Lung (tissue), 12 donors: Measurements from ENCODE around the gene IPO4. TPM values are rescaled to one million over a fixed set of nuclear protein-coding genes. Genes with fewer than 3 reads are reported as not detected.

Experiments used
- ATAC-seq: fragments of 200-7000 bp; cut with Tn5 transposase; one replicate; pipeline ENCODE4 v1.9.1; 2020; ENCODE audit warnings: moderate number of reproducible peaks; ENCODE audit not compliant: insufficient read depth, low FRiP score
- DNase-seq, 3 donors: peaks; one replicate each; pipeline ENCODE4 v3.0.0-alpha.2; 2013 to 2017
- H3K27ac ChIP-seq, 2 donors: one replicate each; pipeline ENCODE4 v1.5.1; 2013; ENCODE audit warnings: mild to moderate bottlenecking in 2 of 2, moderate library complexity in 2 of 2, control low read depth in 1 of 2, inconsistent platforms in 1 of 2, low read depth in 1 of 2, low read length in 1 of 2
- H3K27me3 ChIP-seq, 3 donors: one replicate each; pipeline ENCODE4 v1.5.1; 2013; ENCODE audit warnings: low read length in 2 of 3; ENCODE audit not compliant: control insufficient read depth in 3 of 3, insufficient read depth in 3 of 3
- H3K36me3 ChIP-seq, 4 donors: one replicate each; pipeline ENCODE4 v1.5.1; 2013; ENCODE audit warnings: low read length in 4 of 4, mild to moderate bottlenecking in 1 of 4, moderate library complexity in 1 of 4; ENCODE audit not compliant: control insufficient read depth in 4 of 4, insufficient read depth in 4 of 4
- H3K4me1 ChIP-seq, 5 donors: one replicate each; pipeline ENCODE4 v1.5.1; 2013; ENCODE audit warnings: low read length in 5 of 5, mild to moderate bottlenecking in 2 of 5, moderate library complexity in 1 of 5; ENCODE audit not compliant: control insufficient read depth in 5 of 5, insufficient read depth in 5 of 5
- H3K4me3 ChIP-seq: one replicate; pipeline ENCODE4 v1.5.1; 2013; ENCODE audit warnings: mild to moderate bottlenecking, control low read depth, moderate library complexity
- H3K9ac ChIP-seq, 2 donors: one replicate each; pipeline ENCODE4 v1.5.1; 2013; ENCODE audit warnings: low read length in 2 of 2, control low read depth in 1 of 2; ENCODE audit not compliant: insufficient read depth in 1 of 2
- H3K9me3 ChIP-seq, 4 donors: one replicate each; pipeline ENCODE4 v1.5.1; 2013; ENCODE audit warnings: low read length in 3 of 4, mild to moderate bottlenecking in 1 of 4, moderate library complexity in 1 of 4; ENCODE audit not compliant: control insufficient read depth in 4 of 4, insufficient read depth in 3 of 4
- WGBS, 2 donors: extraction: QIAGEN DNeasy Blood & Tissue Kit; methylation state at CpG; one replicate each; pipeline ENCODE4 v1.1.7; 2013; 5-methylcytosine and 5-hydroxymethylcytosine counted together
- polyA plus RNA-seq, 2 donors: library from polyadenylated mRNA; stranded (reverse); fragments of 200-250 nt; gene quantifications; one replicate each; pipeline ENCODE4 v1.2.1, GENCODE V29; 2013
- total RNA-seq, 2 donors: library from RNA; depleted of rRNA in 1 of 2; stranded (reverse); fragments of >200 nt in 1 of 2; gene quantifications; one replicate each; pipeline ENCODE4 v1.2.1, GENCODE V29; 2014 to 2021
- TF ChIP-seq, protein P1 (sequence below): IDR thresholded peaks from 2 replicates; pipeline ENCODE4 v1.5.1; 2012; ENCODE audit warnings: mild to moderate bottlenecking; ENCODE audit errors: control extremely low read depth, extremely low read depth
- donor health status: control.
- donor health status: control.
- donor health status: Bipolar disorder and iron deficiency.
- donor health status: healthy.
- donor health status: DM: yes; HTN: yes; CAD: no.

Gene IPO4
- total and polyA plus RNA-seq, 4 donors, result 13.0 to 78.9 (median 28.4) TPM

DNA sequence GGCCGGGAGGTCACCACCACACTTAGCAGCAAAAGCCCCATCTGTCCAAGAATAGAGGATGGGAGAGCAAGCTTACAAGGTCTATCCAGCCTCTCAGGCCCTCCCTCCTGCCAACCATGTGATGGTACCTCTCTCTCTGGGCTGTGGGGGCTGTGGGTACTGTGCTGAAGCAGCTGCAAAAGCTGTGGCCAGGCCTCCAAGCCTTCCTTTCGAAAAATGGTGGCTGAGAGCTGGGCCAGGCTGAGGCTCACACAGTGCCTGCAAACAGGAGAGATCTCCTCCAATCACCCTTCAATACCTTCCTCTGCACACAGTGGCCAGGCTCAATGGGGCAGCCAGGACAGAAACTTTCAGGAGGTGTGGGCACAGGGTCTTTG lies 1.1 kb downstream of the IPO4 start:
- Histone ChIP-seq H3K27ac (no peak overlapping the region), H3K27me3 (no peaks in the 10 kb centered on the region), H3K4me3 (peak overlapping the region; percentile 69), H3K9me3 (no peaks in the 10 kb centered on the region), H3K36me3 (peaks cover 24 to 45% (median 30%) of the 10 kb centered on the region in 4 donors), H3K9ac (peak overlapping the region in 1 of 2 donors; percentile 51), H3K4me1 (peaks cover 0 to 8% (median 5%) of the 10 kb centered on the region in 5 donors)
- ATAC-seq (no peak), DNase-seq (no peak)
- WGBS, 2 donors, result 90 to 96% methylated on average over 2 of the region's 2 CpGs
- TF ChIP-seq, protein P1, sequence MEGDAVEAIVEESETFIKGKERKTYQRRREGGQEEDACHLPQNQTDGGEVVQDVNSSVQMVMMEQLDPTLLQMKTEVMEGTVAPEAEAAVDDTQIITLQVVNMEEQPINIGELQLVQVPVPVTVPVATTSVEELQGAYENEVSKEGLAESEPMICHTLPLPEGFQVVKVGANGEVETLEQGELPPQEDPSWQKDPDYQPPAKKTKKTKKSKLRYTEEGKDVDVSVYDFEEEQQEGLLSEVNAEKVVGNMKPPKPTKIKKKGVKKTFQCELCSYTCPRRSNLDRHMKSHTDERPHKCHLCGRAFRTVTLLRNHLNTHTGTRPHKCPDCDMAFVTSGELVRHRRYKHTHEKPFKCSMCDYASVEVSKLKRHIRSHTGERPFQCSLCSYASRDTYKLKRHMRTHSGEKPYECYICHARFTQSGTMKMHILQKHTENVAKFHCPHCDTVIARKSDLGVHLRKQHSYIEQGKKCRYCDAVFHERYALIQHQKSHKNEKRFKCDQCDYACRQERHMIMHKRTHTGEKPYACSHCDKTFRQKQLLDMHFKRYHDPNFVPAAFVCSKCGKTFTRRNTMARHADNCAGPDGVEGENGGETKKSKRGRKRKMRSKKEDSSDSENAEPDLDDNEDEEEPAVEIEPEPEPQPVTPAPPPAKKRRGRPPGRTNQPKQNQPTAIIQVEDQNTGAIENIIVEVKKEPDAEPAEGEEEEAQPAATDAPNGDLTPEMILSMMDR, result no peak

DNA sequence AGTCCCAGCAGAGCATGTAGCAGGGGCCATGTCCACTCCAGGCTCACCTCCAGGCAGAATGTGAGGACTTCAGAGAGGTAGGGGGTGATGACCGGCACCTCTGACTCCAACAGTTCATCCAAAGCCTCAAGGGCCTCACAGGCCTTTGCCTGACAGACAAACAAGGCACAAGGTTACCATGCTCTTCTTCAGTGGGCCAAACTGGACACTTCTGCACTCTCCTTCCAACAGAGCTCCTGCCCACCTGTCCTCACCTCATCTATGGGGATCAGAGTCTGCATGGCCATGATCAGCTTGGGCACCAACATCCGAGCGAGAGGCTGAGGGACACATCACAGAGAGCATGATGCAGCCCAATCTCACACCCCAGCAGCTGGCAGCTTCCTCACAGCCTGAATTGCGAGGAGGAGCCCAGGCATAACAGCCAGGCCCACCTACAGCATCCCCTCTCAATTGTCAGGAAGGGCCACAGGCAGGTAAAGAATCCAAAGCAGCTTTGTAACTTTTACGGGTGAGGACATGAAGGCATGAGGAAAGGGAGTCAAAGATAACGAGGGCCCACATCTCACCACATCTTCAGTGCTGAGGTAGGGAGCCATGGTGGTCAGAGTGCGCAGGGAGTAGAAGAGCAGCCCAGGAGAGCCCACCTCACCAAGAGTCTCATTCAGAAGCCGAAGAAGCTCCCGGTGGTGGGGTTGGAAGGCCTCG lies 1.6 kb downstream of the IPO4 start:
- 93 to 99% methylated on average over 10 of the region's 10 CpGs for WGBS, 2 donors

DNA sequence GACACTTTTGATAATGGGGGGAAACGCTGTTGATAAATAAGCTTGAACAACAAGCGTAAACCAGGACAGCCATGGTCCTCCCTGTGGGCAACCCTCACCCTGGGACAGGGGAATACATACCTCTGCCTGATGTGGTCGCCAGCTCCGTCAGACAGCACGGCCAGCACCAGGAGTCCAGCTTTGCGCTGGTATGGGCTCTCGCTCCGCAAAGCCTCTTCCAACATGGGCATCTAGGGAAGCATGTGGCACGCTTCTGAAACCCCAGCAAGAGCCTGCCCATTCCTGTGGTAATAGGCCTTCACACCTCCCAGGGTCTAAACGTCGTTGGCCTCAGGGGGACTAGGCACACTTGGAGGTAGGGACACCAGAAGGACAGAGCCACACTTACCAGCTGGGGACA lies 2.9 kb downstream of the IPO4 start:
- no peak overlapping the region for H3K9ac ChIP-seq
- ATAC-seq, result no peak
- no peak for DNase-seq
- WGBS, 2 donors, result 92 to 96% methylated on average over 11 of the region's 11 CpGs
- peaks cover 23 to 54% (median 28%) of the 10 kb centered on the region in 4 donors for H3K36me3 ChIP-seq
- TF ChIP-seq, protein P1, result no peak
- no peak overlapping the region for H3K4me3 ChIP-seq
- peaks cover 0 to 8% (median 5%) of the 10 kb centered on the region in 5 donors for H3K4me1 ChIP-seq
- H3K27me3 ChIP-seq, result no peaks in the 10 kb centered on the region
- no peak overlapping the region for H3K27ac ChIP-seq
- H3K9me3 ChIP-seq, result no peaks in the 10 kb centered on the region

More for the DNA sequence above, 1.6 kb downstream of the IPO4 start:
- TF ChIP-seq, protein P1, result no peak
- Histone ChIP-seq H3K36me3 (peaks cover 23 to 46% (median 29%) of the 10 kb centered on the region in 4 donors), H3K9ac (no peak overlapping the region), H3K27ac (no peak overlapping the region), H3K4me3 (no peak overlapping the region), H3K27me3 (no peaks in the 10 kb centered on the region), H3K9me3 (no peaks in the 10 kb centered on the region), H3K4me1 (peaks cover 0 to 8% (median 5%) of the 10 kb centered on the region in 5 donors)
- no peak for ATAC-seq
- DNase-seq, result no peak
